K562 (cell line): ENCODE results near the gene PPM1G. TPM values are rescaled to one million over a fixed set of nuclear protein-coding genes. Genes with fewer than 3 reads are reported as not detected.

Experiments
- CCNT2 ChIP-seq: IDR thresholded peaks from 2 replicates; pipeline ENCODE4 v1.6.1; 2011; ENCODE audit warnings: borderline replicate concordance, low read depth, mild to moderate bottlenecking, moderate library complexity, mixed read lengths, low read length; ENCODE audit not compliant: insufficient read length; ENCODE audit errors: extremely low read depth
- ETS2 ChIP-seq: IDR thresholded peaks from 2 replicates; pipeline ENCODE4 v1.6.1; 2016; ENCODE audit warnings: borderline replicate concordance, missing genetic modification characterization, mild to moderate bottlenecking, moderate library complexity, missing compliant biosample characterization; ENCODE audit not compliant: poor library complexity, severe bottlenecking
- KDM5B ChIP-seq: fragments of 200-600 bp; sonication (generic); IDR thresholded peaks from 2 replicates; pipeline ENCODE4 v1.6.1; 2012; ENCODE audit warnings: low read depth, mild to moderate bottlenecking, moderate library complexity, low read length, control low read depth, inconsistent platforms; ENCODE audit not compliant: insufficient replicate concordance
- SRSF3 ChIP-seq: fragments of 200-400 bp; formaldehyde crosslinking; IDR thresholded peaks from 2 replicates; pipeline ENCODE4 v1.6.1; 2016; ENCODE audit warnings: mild to moderate bottlenecking, low read length, moderate library complexity; ENCODE audit not compliant: insufficient read depth
- ZC3H8 ChIP-seq: fragments of 450-650 bp; IDR thresholded peaks from 2 replicates; pipeline ENCODE4 v1.6.1; 2017
- ZFP36 ChIP-seq: fragments of 150-350 bp; IDR thresholded peaks from 2 replicates; pipeline ENCODE4 v1.6.1; 2018; ENCODE audit warnings: low read length, low read depth; ENCODE audit not compliant: partially characterized antibody
- polyA plus RNA-seq, 8 experiments: library from polyadenylated mRNA; depleted of rRNA in 4 of 8; stranded (reverse) in 5 of 8; unstranded in 3 of 8; fragments of >200 nt; fragmentation: Nextera tagmentation in 2 of 8; fragmentation: Illumina TruSeq in 1 of 8; extraction: Ambion mirVana in 2 of 8; extraction: Trizol in 1 of 8; gene quantifications; 2 replicates each; pipeline versions ENCODE4 v1.2.1 to v1.2.3, GENCODE V29; 2011 to 2014; ENCODE audit warnings: inconsistent platforms in 1 of 8, missing spikeins in 1 of 8
- total RNA-seq, 7 experiments: library from RNA; depleted of rRNA in 6 of 7; stranded (reverse); fragments of >200 nt in 6 of 7; fragmentation: Illumina TruSeq in 2 of 7; extraction: Trizol in 2 of 7; gene quantifications; 2 replicates each; pipeline versions ENCODE4 v1.2.1 to v1.2.3, GENCODE V29; 2011 to 2021; ENCODE audit warnings: low replicate concordance in 1 of 7
- TF ChIP-seq, protein P1 (sequence below): fragments of 450-650 bp; IDR thresholded peaks from 2 replicates; pipeline ENCODE4 v1.6.1; 2018; ENCODE audit warnings: mild to moderate bottlenecking, low read depth; ENCODE audit not compliant: partially characterized antibody
- TF ChIP-seq, protein P2 (sequence below): fragments of 250-450 bp; sonication (Bioruptor Pico); IDR thresholded peaks from 2 replicates; pipeline ENCODE4 v1.5.0; 2021; ENCODE audit warnings: mild to moderate bottlenecking, moderate library complexity
- TF ChIP-seq, protein P3 (sequence below), 3 experiments: IDR thresholded peaks in 2 of 3; conservative IDR thresholded peaks in 1 of 3; 2 replicates each; pipeline ENCODE4 v1.5.1; 2011 to 2012; ENCODE audit warnings: low read length in 3 of 3, mild to moderate bottlenecking in 3 of 3, control low read depth in 2 of 3, improper control_type of control experiment in 1 of 3, inconsistent platforms in 1 of 3, low read depth in 1 of 3, mixed read lengths in 1 of 3, moderate library complexity in 1 of 3; ENCODE audit not compliant: insufficient read depth in 2 of 3
- TF ChIP-seq, protein P4 (sequence below): sonication (generic); formaldehyde crosslinking; IDR thresholded peaks from 2 replicates; pipeline ENCODE4 v1.8.1; 2023; ENCODE audit warnings: missing genetic modification reagents, mild to moderate bottlenecking, borderline replicate concordance
- TF ChIP-seq, protein P5 (sequence below): fragments of 450-650 bp; formaldehyde crosslinking; IDR thresholded peaks from 2 replicates; pipeline ENCODE4 v1.4.0; 2022; ENCODE audit warnings: missing genetic modification characterization

PPM1G gene
- total and polyA plus RNA-seq, 9 of the 15 experiments (the other 6 are each of a cell fraction or from before 2014, with no cell fraction given): 61.7 to 230 (median 153) TPM

DNA sequence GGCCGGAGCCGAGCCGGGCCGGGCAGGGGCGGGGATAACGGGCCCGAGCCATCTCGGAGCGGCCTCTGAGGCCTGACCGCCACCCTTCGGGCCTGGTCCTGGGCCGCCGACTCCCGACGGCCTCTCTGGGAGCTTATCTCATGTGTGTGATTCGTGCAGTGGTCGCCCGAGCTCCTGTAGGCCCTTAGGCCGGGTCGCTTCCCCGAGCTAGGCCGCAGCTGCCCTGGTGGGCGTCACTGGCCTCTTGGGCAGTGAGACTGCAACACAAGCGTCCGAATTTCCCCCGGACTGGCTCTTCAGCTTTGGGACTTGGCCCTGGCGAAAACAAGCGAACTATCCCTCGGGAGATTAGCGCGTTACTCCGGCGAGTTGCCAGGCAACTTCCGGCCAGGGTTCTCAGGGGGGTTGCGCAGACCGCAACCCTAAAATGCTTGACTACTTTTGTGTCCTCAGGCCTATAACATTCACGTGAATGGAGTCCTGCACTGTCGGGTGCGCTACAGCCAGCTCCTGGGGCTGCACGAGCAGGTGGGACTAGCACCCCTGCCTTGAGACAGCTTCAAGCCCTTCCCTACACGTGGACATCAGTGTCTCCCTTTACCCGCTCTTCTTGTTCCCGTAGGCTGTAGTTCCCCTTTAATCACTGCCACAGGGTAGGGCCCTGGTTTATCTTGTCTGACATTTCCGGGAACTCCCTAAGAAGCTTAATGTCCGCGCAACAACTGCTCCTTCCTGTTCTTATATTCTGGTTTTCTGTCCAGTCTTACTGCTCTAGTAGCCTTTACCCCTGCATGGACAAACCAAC is 38.4 kb downstream of the PPM1G start (continued):
- TF ChIP-seq, protein P1, sequence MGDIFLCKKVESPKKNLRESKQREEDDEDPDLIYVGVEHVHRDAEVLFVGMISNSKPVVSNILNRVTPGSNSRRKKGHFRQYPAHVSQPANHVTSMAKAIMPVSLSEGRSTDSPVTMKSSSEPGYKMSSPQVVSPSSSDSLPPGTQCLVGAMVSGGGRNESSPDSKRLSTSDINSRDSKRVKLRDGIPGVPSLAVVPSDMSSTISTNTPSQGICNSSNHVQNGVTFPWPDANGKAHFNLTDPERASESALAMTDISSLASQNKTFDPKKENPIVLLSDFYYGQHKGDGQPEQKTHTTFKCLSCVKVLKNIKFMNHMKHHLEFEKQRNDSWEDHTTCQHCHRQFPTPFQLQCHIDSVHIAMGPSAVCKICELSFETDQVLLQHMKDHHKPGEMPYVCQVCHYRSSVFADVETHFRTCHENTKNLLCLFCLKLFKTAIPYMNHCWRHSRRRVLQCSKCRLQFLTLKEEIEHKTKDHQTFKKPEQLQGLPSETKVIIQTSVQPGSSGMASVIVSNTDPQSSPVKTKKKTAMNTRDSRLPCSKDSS: no peak
- TF ChIP-seq SRSF3 (no peak), ETS2 (tag) (no peak), ZFP36 (no peak), ZC3H8 (no peak), CCNT2 (no peak), KDM5B (peak; percentile 53)
- TF ChIP-seq, protein P2, sequence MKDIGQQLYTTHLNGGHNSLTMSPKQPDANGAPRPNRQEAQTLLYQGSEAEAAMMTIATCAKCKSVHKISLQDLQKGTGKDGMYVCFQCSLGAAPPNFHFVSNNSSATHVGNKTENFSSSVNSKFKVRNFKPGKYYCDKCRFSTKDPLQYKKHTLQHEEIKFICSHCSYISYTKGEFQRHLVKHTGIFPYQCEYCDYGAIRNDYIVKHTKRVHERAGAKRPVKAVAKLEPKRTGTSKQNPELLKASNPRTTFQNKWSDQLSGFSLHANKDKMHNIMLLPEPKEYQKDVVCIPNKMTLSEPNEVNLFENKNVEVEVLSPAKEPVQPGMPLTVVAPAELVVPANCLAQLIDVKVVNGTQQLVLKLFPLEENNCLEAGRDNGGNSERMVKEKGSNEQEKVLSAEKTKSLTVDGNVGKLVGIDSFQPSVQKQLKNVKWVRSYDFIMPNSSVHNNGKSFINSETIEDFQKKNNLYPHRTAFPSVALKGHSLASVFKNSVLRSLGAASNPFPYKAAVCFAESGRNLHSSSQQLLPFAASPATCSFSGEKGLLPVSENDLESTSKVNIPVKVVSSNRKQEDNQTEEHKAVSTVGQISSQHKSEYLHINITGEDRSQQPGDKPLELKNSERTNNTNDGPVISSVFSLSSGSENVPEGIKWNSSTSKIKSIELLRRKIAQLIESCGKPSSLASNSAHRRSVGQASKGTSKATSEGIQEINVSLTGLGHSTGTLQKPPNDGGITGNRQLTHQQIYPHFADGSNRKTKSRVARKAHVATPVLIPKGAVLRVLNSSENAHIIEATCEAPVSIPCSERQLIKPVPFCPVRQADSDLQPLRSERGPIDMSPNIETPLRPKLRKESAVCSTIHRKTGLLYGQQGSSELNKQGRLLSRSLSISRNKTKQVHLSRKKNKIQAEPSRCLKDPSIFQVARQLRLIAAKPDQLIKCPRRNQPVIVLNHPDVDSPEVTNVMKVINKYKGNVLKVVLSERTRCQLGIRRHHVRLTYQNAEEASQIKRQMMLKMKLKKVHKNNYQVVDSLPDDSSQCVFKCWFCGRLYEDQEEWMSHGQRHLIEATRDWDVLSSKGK (CRISPR knock-in tag): no peak
- TF ChIP-seq, protein P3, sequence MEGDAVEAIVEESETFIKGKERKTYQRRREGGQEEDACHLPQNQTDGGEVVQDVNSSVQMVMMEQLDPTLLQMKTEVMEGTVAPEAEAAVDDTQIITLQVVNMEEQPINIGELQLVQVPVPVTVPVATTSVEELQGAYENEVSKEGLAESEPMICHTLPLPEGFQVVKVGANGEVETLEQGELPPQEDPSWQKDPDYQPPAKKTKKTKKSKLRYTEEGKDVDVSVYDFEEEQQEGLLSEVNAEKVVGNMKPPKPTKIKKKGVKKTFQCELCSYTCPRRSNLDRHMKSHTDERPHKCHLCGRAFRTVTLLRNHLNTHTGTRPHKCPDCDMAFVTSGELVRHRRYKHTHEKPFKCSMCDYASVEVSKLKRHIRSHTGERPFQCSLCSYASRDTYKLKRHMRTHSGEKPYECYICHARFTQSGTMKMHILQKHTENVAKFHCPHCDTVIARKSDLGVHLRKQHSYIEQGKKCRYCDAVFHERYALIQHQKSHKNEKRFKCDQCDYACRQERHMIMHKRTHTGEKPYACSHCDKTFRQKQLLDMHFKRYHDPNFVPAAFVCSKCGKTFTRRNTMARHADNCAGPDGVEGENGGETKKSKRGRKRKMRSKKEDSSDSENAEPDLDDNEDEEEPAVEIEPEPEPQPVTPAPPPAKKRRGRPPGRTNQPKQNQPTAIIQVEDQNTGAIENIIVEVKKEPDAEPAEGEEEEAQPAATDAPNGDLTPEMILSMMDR (IDR thresholded peaks at IDR 0.05 in 2 of 3, conservative IDR thresholded peaks at IDR 0.05 in 1 of 3; ENCODE audit: insufficient read depth in 2 of 3, low read depth in 1 of 3, low read length in 3 of 3): no peak
- TF ChIP-seq, protein P4, sequence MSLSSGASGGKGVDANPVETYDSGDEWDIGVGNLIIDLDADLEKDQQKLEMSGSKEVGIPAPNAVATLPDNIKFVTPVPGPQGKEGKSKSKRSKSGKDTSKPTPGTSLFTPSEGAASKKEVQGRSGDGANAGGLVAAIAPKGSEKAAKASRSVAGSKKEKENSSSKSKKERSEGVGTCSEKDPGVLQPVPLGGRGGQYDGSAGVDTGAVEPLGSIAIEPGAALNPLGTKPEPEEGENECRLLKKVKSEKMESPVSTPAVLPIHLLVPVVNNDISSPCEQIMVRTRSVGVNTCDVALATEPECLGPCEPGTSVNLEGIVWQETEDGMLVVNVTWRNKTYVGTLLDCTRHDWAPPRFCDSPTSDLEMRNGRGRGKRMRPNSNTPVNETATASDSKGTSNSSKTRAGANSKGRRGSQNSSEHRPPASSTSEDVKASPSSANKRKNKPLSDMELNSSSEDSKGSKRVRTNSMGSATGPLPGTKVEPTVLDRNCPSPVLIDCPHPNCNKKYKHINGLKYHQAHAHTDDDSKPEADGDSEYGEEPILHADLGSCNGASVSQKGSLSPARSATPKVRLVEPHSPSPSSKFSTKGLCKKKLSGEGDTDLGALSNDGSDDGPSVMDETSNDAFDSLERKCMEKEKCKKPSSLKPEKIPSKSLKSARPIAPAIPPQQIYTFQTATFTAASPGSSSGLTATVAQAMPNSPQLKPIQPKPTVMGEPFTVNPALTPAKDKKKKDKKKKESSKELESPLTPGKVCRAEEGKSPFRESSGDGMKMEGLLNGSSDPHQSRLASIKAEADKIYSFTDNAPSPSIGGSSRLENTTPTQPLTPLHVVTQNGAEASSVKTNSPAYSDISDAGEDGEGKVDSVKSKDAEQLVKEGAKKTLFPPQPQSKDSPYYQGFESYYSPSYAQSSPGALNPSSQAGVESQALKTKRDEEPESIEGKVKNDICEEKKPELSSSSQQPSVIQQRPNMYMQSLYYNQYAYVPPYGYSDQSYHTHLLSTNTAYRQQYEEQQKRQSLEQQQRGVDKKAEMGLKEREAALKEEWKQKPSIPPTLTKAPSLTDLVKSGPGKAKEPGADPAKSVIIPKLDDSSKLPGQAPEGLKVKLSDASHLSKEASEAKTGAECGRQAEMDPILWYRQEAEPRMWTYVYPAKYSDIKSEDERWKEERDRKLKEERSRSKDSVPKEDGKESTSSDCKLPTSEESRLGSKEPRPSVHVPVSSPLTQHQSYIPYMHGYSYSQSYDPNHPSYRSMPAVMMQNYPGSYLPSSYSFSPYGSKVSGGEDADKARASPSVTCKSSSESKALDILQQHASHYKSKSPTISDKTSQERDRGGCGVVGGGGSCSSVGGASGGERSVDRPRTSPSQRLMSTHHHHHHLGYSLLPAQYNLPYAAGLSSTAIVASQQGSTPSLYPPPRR (CRISPR knock-in tag): no peak
- TF ChIP-seq, protein P5, sequence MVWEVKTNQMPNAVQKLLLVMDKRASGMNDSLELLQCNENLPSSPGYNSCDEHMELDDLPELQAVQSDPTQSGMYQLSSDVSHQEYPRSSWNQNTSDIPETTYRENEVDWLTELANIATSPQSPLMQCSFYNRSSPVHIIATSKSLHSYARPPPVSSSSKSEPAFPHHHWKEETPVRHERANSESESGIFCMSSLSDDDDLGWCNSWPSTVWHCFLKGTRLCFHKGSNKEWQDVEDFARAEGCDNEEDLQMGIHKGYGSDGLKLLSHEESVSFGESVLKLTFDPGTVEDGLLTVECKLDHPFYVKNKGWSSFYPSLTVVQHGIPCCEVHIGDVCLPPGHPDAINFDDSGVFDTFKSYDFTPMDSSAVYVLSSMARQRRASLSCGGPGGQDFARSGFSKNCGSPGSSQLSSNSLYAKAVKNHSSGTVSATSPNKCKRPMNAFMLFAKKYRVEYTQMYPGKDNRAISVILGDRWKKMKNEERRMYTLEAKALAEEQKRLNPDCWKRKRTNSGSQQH (CRISPR knock-in tag): no peak
